Daoy (cell line): ENCODE measurements around the gene ARIH1. TPM values are rescaled to one million over a fixed set of nuclear protein-coding genes. Genes with fewer than 3 reads are reported as not detected.

Experiments used
- total RNA-seq: library from RNA; depleted of rRNA; stranded (reverse); fragments of >200 nt; shearing (Covaris generic); gene quantifications from 2 replicates; pipeline ENCODE4 v1.2.3, GENCODE V29; 2014; rRNA removed

Gene ARIH1
- total RNA-seq, 1 experiment from 2014 or later, result 22.7 TPM

Other genes with a start within 250 kb of the ARIH1 start
- 1,722 and 1,777 TPM in 2 replicates for gene PKM, start 243.1 kb upstream of the ARIH1 start, total RNA-seq
- 14.3 and 20.6 TPM in 2 replicates for gene PARP6, start 201.8 kb upstream of the ARIH1 start, total RNA-seq
- gene CELF6, start 154.2 kb upstream of the ARIH1 start, total RNA-seq, result 0.40 and 0.57 TPM in 2 replicates
- 46.7 and 49.1 TPM in 2 replicates for gene HEXA, start 98.3 kb upstream of the ARIH1 start, total RNA-seq
- not detected in 2 replicates for gene TMEM202, start 76.0 kb upstream of the ARIH1 start, total RNA-seq
- gene GOLGA6B, start 180.4 kb downstream of the ARIH1 start, total RNA-seq, result not detected in 2 replicates
- gene HIGD2B, start 211.9 kb downstream of the ARIH1 start, total RNA-seq, result not detected in 2 replicates
- gene BBS4, start 211.9 kb downstream of the ARIH1 start, total RNA-seq, result 18.8 and 19.3 TPM in 2 replicates